OCI-LY3 (cell line): Measurements from ENCODE around the gene HEATR5B.

Experiments used
- CTCF ChIP-seq: fragments of 200-600, 300-600 bp; sonication (generic); IDR thresholded peaks from 2 replicates; pipeline ENCODE4 v1.5.1; 2014; ENCODE audit warnings: antibody characterized with exemption, low read length, low read depth
- EZH2phosphoT487 ChIP-seq: fragments of 200-600 bp; shearing (Covaris generic); IDR thresholded peaks from 2 replicates; pipeline ENCODE4 v1.6.1; 2018; ENCODE audit warnings: antibody characterized with exemption, mixed run types, low read depth

- TF ChIP-seq CTCF (no peak), EZH2phosphoT487 (no peak)
Measured at GRCh38 chr2:36952748-36953197, 131.4 kb downstream of the HEATR5B start.
